Ovary (tissue), 3 donors: Measurements from ENCODE around the gene YTHDF2.

Experiments used
- POLR2A ChIP-seq: fragments of 450-650 bp; IDR thresholded peaks from one replicate; pipeline ENCODE4 v1.6.1; 2017; ENCODE audit warnings: antibody characterized with exemption, mild to moderate bottlenecking, moderate library complexity
- TF ChIP-seq, protein P1 (sequence below), 3 donors: fragments of 450-650 bp in 2 of 3; fragments of 200-600 bp in 1 of 3; IDR thresholded peaks; one replicate each; pipeline versions ENCODE4 v1.5.1 to v1.8.0; 2016 to 2022; ENCODE audit warnings: antibody characterized with exemption in 3 of 3, mild to moderate bottlenecking in 1 of 3
- donor health status: DM: no; HTN: no; CAD: no.

- TF ChIP-seq, protein P1, sequence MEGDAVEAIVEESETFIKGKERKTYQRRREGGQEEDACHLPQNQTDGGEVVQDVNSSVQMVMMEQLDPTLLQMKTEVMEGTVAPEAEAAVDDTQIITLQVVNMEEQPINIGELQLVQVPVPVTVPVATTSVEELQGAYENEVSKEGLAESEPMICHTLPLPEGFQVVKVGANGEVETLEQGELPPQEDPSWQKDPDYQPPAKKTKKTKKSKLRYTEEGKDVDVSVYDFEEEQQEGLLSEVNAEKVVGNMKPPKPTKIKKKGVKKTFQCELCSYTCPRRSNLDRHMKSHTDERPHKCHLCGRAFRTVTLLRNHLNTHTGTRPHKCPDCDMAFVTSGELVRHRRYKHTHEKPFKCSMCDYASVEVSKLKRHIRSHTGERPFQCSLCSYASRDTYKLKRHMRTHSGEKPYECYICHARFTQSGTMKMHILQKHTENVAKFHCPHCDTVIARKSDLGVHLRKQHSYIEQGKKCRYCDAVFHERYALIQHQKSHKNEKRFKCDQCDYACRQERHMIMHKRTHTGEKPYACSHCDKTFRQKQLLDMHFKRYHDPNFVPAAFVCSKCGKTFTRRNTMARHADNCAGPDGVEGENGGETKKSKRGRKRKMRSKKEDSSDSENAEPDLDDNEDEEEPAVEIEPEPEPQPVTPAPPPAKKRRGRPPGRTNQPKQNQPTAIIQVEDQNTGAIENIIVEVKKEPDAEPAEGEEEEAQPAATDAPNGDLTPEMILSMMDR (IDR thresholded peaks at IDR 0.05): no peak
- no peak for TF ChIP-seq POLR2A
Measured at GRCh38 chr1:28804071-28804470, 67.3 kb downstream of the YTHDF2 start.
